SH-SY5Y (cell line): ENCODE data around the gene KRTAP5-3.

Source experiments
- GATA2 ChIP-seq: IDR thresholded peaks from 2 replicates; pipeline ENCODE4 v1.6.1; 2011; ENCODE audit warnings: mild to moderate bottlenecking, low read depth, low read length
- GATA3 ChIP-seq: IDR thresholded peaks from 2 replicates; pipeline ENCODE4 v1.6.1; 2011; ENCODE audit warnings: low read depth, mild to moderate bottlenecking, low read length, moderate library complexity

GRCh38 chr11:1558775-1559110, 49.5 kb downstream of the KRTAP5-3 start:
- TF ChIP-seq GATA2 = no peak
- TF ChIP-seq GATA3 = no peak
